Measurements from ENCODE around the gene RAB44.

GRCh38 chr6:36727505-36728021 lies 29.9 kb downstream of the RAB44 start:
- TF ChIP-seq CTCF (IDR thresholded peaks at IDR 0.05; ENCODE audit: insufficient read depth, low read depth, low read length) (no peak), EZH2 (IDR thresholded peaks at IDR 0.05; ENCODE audit: insufficient read depth, low read length) (no peak)

Data from astrocyte (in vitro differentiated cells and primary cell).